C4-2B (cell line): ENCODE results near the gene RBMS3.

Source experiments
- H3K27ac ChIP-seq: fragments of 450-650 bp; 2 replicates; pipeline ENCODE4 v1.5.1; 2017
- ZFX ChIP-seq: fragments of 450-650 bp; IDR thresholded peaks from 2 replicates; pipeline ENCODE4 v1.6.1; 2017
- TF ChIP-seq, protein P1 (sequence below): fragments of 450-650 bp; conservative IDR thresholded peaks from 2 replicates; pipeline ENCODE4 v1.5.1; 2017; ENCODE audit warnings: mild to moderate bottlenecking

Gene RBMS3

DNA sequence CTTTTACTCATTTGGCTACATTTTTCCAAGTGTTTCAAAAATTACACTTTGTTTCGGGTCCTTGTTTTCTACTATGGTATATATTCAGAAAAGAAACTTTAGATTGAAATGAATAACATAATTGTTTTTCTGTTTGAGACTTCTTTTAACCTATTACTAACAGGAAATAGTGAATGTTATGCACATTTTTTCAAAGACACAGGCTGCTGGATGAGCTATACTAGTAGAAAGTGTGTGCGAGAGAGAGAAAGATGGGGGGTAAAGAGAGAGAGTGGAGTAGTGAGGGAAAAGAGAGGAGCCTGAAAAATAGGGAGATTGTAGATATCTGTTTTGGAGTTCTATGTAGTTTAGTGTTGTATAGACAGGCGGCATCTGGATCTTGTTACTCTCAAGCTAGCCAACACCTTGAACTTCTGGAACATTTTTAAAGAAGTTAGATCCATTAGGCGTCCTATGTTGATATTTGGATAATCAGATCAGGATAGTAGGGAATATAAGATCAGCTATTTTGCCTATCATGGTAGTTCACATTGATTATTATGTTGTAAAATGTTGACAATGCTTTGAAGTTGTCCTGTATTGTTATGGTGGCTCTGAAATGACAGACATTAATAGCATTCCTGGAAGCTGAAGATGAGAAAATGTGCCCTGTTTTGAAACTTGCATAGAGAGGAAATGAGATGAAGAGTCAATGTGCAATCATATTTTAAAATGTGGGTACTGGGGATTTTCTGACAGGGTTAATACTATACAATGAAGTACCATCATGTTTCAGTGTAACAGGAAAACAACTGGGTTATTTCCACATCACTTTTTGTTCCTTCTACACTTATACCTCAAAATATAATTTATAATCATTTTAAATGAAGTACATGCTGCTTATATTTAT is 2.6 kb downstream of the RBMS3 start:
- H3K27ac ChIP-seq, result no peak overlapping the region
- TF ChIP-seq ZFX, result no peak
- TF ChIP-seq, protein P1, sequence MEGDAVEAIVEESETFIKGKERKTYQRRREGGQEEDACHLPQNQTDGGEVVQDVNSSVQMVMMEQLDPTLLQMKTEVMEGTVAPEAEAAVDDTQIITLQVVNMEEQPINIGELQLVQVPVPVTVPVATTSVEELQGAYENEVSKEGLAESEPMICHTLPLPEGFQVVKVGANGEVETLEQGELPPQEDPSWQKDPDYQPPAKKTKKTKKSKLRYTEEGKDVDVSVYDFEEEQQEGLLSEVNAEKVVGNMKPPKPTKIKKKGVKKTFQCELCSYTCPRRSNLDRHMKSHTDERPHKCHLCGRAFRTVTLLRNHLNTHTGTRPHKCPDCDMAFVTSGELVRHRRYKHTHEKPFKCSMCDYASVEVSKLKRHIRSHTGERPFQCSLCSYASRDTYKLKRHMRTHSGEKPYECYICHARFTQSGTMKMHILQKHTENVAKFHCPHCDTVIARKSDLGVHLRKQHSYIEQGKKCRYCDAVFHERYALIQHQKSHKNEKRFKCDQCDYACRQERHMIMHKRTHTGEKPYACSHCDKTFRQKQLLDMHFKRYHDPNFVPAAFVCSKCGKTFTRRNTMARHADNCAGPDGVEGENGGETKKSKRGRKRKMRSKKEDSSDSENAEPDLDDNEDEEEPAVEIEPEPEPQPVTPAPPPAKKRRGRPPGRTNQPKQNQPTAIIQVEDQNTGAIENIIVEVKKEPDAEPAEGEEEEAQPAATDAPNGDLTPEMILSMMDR, result no peak

- H3K27ac ChIP-seq, result no peak overlapping the region
- TF ChIP-seq, protein P1, result no peak
- TF ChIP-seq ZFX, result no peak
Measured at GRCh38 chr3:29284497-29284896, 3.6 kb downstream of the RBMS3 start.

GRCh38 chr3:29285471-29286071 is 4.7 kb downstream of the RBMS3 start:
- H3K27ac ChIP-seq, result no peak overlapping the region
- TF ChIP-seq, protein P1, result no peak
- TF ChIP-seq ZFX, result no peak

GRCh38 chr3:29286478-29287240 is 5.8 kb downstream of the RBMS3 start:
- TF ChIP-seq, protein P1, result no peak
- no peak for TF ChIP-seq ZFX
- H3K27ac ChIP-seq, result no peak overlapping the region

DNA sequence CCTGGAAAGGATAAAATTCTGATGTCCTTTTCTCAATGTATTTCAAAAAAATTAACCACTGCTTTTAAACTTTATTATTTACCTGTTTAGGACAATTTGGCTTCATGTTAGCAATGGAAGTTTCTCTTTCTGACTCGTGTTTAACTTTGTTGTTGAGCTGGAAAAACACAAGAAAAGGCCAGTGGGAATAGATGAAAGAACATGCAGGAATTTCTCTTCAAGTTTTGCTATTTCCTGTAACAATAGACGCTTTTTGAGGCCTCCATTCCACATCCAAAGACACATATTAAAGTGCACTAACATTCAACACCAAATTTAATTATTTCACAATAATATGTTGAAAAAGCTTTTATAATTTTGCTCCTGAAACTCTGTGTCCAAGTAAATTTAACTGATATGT is 9.7 kb downstream of the RBMS3 start:
- TF ChIP-seq, protein P1, result no peak
- no peak for TF ChIP-seq ZFX
- no peak overlapping the region for H3K27ac ChIP-seq

GRCh38 chr3:29291260-29291981 is 10.6 kb downstream of the RBMS3 start:
- no peak for TF ChIP-seq ZFX
- TF ChIP-seq, protein P1, result no peak
- H3K27ac ChIP-seq, result no peak overlapping the region
